ENCODE results near the gene GNG4. TPM values are rescaled to one million over a fixed set of nuclear protein-coding genes. Genes with fewer than 3 reads are reported as not detected.

Gene GNG4
- total and polyA plus RNA-seq, 2 donors (not counting 3 experiments of a cell fraction or from before 2014, with no cell fraction given), result 0.10 TPM; not detected in 1

GRCh38 chr1:235513495-235514366 is 135.9 kb downstream of the GNG4 start:
- BruUV-seq (replicated peaks), result no TSS peak
- intact Hi-C loops (cut with micrococcal nuclease) (loop anchor here (1.0 to 5.0 kb wide), 5 partner anchors 89 to 458 kb away; no protein-coding TSS in a partner anchor), dilution Hi-C loops (cut with MboI; ENCODE audit: extremely low pct_ligation_motif_present, low sequenced_read_pairs) (no loop called here)
- ChIA-PET CTCF (interaction anchor here (0.6 to 4.4 kb wide), 25 partner anchors 9 to 539 kb away, joined by 3 to 41 read pairs (median 4); partner anchors contain the start of genes B3GALNT2 and LYST), POLR2A (interaction anchor here (0.9 kb wide), 1 partner anchor 10 kb away, joined by 3 read pairs; no protein-coding TSS in a partner anchor)
- H3K4me1 ChIP-seq (ENCODE audit: control insufficient read depth, extremely low read depth, insufficient read depth, low read length), result no peaks in the 10 kb centered on the region
- no peaks in the 10 kb centered on the region for H3K79me2 ChIP-seq (ENCODE audit: control insufficient read depth, insufficient read depth, low read length)
- H2AFZ ChIP-seq (ENCODE audit: low read depth, low read length), result no peak overlapping the region
- no peak overlapping the region for H3K4me2 ChIP-seq (ENCODE audit: insufficient read depth, low read length)
- TF ChIP-seq CTCF (IDR thresholded peaks at IDR 0.05; ENCODE audit: extremely low read depth in 1 of 2, insufficient read depth in 1 of 2, low read depth in 1 of 2, low read length in 2 of 2) (peak; percentile 68 to 74), FOS (IDR thresholded peaks at IDR 0.05; ENCODE audit: borderline replicate concordance, insufficient read depth, low read length) (no peak), GATA2 (IDR thresholded peaks at IDR 0.05; ENCODE audit: insufficient read depth, insufficient read length, low read depth, low read length) (peak; percentile 53)
- no peak overlapping the region for H3K9ac ChIP-seq (replicated peaks; ENCODE audit: extremely low read depth, insufficient read depth, low read length)
- H3K9me1 ChIP-seq (replicated peaks; ENCODE audit: control insufficient read depth, extremely low read depth, insufficient read depth, low read length), result no peaks in the 10 kb centered on the region
- no peaks in the 10 kb centered on the region for H3K9me3 ChIP-seq (replicated peaks; ENCODE audit: control insufficient read depth, insufficient read depth, low read length)
- peak; percentile 72 for DNase-seq (ENCODE audit: low read depth, low spot score)
- peak; percentile 92 for FAIRE-seq
- H3K27me3 ChIP-seq (ENCODE audit: control insufficient read depth in 2 of 2, insufficient read depth in 2 of 2, low read length in 2 of 2), result no peaks in the 10 kb centered on the region
- no peak overlapping the region for H3K4me3 ChIP-seq (replicated peaks in 1 of 3; ENCODE audit: insufficient read depth in 1 of 3, low read depth in 1 of 3, low read length in 3 of 3)
- H3K36me3 ChIP-seq (ENCODE audit: control insufficient read depth in 2 of 2, extremely low read depth in 1 of 2, insufficient read depth in 2 of 2, low read length in 2 of 2), result no peaks in the 10 kb centered on the region
- no peak overlapping the region for H3K27ac ChIP-seq (ENCODE audit: insufficient read depth, low read depth, low read length)
- no peaks in the 10 kb centered on the region for H4K20me1 ChIP-seq (replicated peaks; ENCODE audit: control insufficient read depth, extremely low read depth, insufficient read depth, low read length)

Measured in endothelial cell of umbilical vein (primary cell).